ENCODE results near the gene B3GNT8. TPM values are rescaled to one million over a fixed set of nuclear protein-coding genes. Genes with fewer than 3 reads are reported as not detected.

B3GNT8 gene
- total RNA-seq, 1 experiment from 2014 or later, result not detected

GRCh38 chr19:41408256-41408655 lies 18.9 kb downstream of the B3GNT8 start:
- ChIA-PET POLR2A (no interaction called here), RAD21 (ENCODE audit: low non-redundant PET in 1 of 2, low total read pairs in 2 of 2, uncharacterized antibody in 2 of 2, unreplicated experiment in 2 of 2) (no interaction called here), CTCF (interaction anchor here (1.6 kb wide), 1 partner anchor 162 kb away, joined by 3 read pairs; no protein-coding TSS in a partner anchor)
- Histone ChIP-seq H3K27ac (ENCODE audit: low read depth, low read length) (no peak overlapping the region), H3K9me2 (ENCODE audit: insufficient read depth) (no peaks in the 10 kb centered on the region), H3K36me3 (ENCODE audit: control insufficient read depth in 1 of 2, insufficient read depth in 2 of 2, low read length in 2 of 2) (0 out of 4 replicates have a peak, but pooled peaks cover 3% of the 10 kb centered on the region in 2 experiments), H3K4me2 (ENCODE audit: low read length) (no peak overlapping the region), H3K4me1 (ENCODE audit: control insufficient read depth in 1 of 2, insufficient read depth in 2 of 2, low read length in 2 of 2) (peaks cover 11 to 13% of the 10 kb centered on the region in 2 experiments; a peak in 3 of 4 replicates), H3K9ac (ENCODE audit: low read length) (no peak overlapping the region), H3K9me3 (ENCODE audit: control insufficient read depth in 1 of 2, insufficient read depth in 1 of 2, low read depth in 1 of 2, low read length in 2 of 2) (no peaks in the 10 kb centered on the region), H3K4me3 (replicated peaks in 1 of 2; ENCODE audit: low read depth in 1 of 2, low read length in 2 of 2) (no peak overlapping the region), H3K27me3 (ENCODE audit: insufficient read depth, low read length) (no peaks in the 10 kb centered on the region), H3K79me2 (ENCODE audit: insufficient read depth, low read length) (no peaks in the 10 kb centered on the region), H2AFZ (ENCODE audit: low read depth, low read length, poor library complexity, severe bottlenecking) (no peak overlapping the region), H4K20me1 (ENCODE audit: insufficient read depth) (no peaks in the 10 kb centered on the region)
- DNase-seq (ENCODE audit: low read depth, low spot score) (no peak), ATAC-seq (no peak)
- BruUV-seq (replicated peaks), result no TSS peak
- TF ChIP-seq CBX3 (IDR thresholded peaks at IDR 0.05; ENCODE audit: low read depth), result no peak
- no peak for TF ChIP-seq SP1 (IDR thresholded peaks at IDR 0.05; ENCODE audit: low read depth)
- no peak for TF ChIP-seq EZH2 (IDR thresholded peaks at IDR 0.05)
- no peak for TF ChIP-seq POLR2A (IDR thresholded peaks at IDR 0.05; ENCODE audit: borderline replicate concordance, extremely low read depth, insufficient read depth, insufficient read length)
- no peak for TF ChIP-seq ZNF274 (IDR thresholded peaks at IDR 0.05; ENCODE audit: low read depth, low read length)
- no peak for TF ChIP-seq CTCF (IDR thresholded peaks at IDR 0.05 in 2 of 3, conservative IDR thresholded peaks at IDR 0.05 in 1 of 3; ENCODE audit: borderline replicate concordance in 1 of 3, insufficient read depth in 1 of 3, low read depth in 2 of 3, low read length in 2 of 3)
- TF ChIP-seq RAD21 (IDR thresholded peaks at IDR 0.05; ENCODE audit: low read depth), result no peak
- TF ChIP-seq, protein P1, sequence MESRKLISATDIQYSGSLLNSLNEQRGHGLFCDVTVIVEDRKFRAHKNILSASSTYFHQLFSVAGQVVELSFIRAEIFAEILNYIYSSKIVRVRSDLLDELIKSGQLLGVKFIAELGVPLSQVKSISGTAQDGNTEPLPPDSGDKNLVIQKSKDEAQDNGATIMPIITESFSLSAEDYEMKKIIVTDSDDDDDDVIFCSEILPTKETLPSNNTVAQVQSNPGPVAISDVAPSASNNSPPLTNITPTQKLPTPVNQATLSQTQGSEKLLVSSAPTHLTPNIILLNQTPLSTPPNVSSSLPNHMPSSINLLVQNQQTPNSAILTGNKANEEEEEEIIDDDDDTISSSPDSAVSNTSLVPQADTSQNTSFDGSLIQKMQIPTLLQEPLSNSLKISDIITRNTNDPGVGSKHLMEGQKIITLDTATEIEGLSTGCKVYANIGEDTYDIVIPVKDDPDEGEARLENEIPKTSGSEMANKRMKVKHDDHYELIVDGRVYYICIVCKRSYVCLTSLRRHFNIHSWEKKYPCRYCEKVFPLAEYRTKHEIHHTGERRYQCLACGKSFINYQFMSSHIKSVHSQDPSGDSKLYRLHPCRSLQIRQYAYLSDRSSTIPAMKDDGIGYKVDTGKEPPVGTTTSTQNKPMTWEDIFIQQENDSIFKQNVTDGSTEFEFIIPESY (IDR thresholded peaks at IDR 0.05; ENCODE audit: extremely low read depth, insufficient replicate concordance, low read length), result no peak
- TF ChIP-seq ELF1 (IDR thresholded peaks at IDR 0.05; ENCODE audit: borderline replicate concordance, low read depth), result no peak
- TF ChIP-seq SIN3A (IDR thresholded peaks at IDR 0.05; ENCODE audit: low read depth), result no peak
- TF ChIP-seq JUND (IDR thresholded peaks at IDR 0.05), result no peak
- intact Hi-C loops (cut with micrococcal nuclease), result no loop called here

Measured in HCT116 (cell line).